Mesodermal cell (in vitro differentiated cells): ENCODE data around the gene SPINT1.
A peak's percentile ranks its signal among the peaks of the same experiment; 100 is the strongest.

ENCODE experiments used
- H3K27ac ChIP-seq: 2 replicates; pipeline ENCODE4 v1.7.0; 2013; ENCODE audit warnings: mild to moderate bottlenecking, low read depth, low read length, moderate library complexity; ENCODE audit not compliant: severe bottlenecking
- H3K36me3 ChIP-seq: 2 replicates; pipeline ENCODE4 v1.7.1; 2013; ENCODE audit warnings: mild to moderate bottlenecking, low read length, moderate library complexity; ENCODE audit not compliant: control insufficient read depth, insufficient read depth
- H3K4me1 ChIP-seq: one replicate; pipeline ENCODE4 v1.7.1; 2013; ENCODE audit warnings: mild to moderate bottlenecking, low read length; ENCODE audit not compliant: insufficient read depth, control insufficient read depth, poor library complexity, severe bottlenecking
- H3K4me3 ChIP-seq: 2 replicates; pipeline ENCODE4 v1.7.0; 2013; ENCODE audit warnings: low read length, control low read depth, mild to moderate bottlenecking; ENCODE audit not compliant: insufficient read depth, poor library complexity, severe bottlenecking; ENCODE audit errors: extremely low read depth
- H3K9me3 ChIP-seq: 2 replicates; pipeline ENCODE4 v1.7.1; 2013; ENCODE audit warnings: mild to moderate bottlenecking, low read length, moderate library complexity; ENCODE audit not compliant: control insufficient read depth
- WGBS, 2 experiments: methylation state at CpG; one replicate each; pipeline ENCODE4 v1.1.5; 2013; ENCODE audit warnings: missing lambda C conversion rate in 2 of 2; ENCODE audit not compliant: insufficient coverage in 2 of 2; 5-methylcytosine and 5-hydroxymethylcytosine counted together

Gene SPINT1

GRCh38 chr15:40829115-40829514, 14.7 kb upstream of the SPINT1 start:
- WGBS, 2 experiments: 91 to 96% methylated on average over 7 of the region's 7 CpGs
- H3K4me3 ChIP-seq: no peak overlapping the region
- H3K9me3 ChIP-seq: no peaks in the 10 kb centered on the region
- H3K4me1 ChIP-seq: no peaks in the 10 kb centered on the region
- no peak overlapping the region for H3K27ac ChIP-seq
- H3K36me3 ChIP-seq: no peaks in the 10 kb centered on the region

- Histone ChIP-seq H3K4me1 (no peaks in the 10 kb centered on the region), H3K9me3 (no peaks in the 10 kb centered on the region)
Observed at GRCh38 chr15:40830884-40831283, 13.0 kb upstream of the SPINT1 start.

GRCh38 chr15:40831861-40832260, 12.0 kb upstream of the SPINT1 start:
- Histone ChIP-seq H3K9me3 (no peaks in the 10 kb centered on the region), H3K36me3 (no peaks in the 10 kb centered on the region), H3K27ac (no peak overlapping the region), H3K4me1 (no peaks in the 10 kb centered on the region), H3K4me3 (no peak overlapping the region)
- 71 to 85% methylated on average over 1 of the region's 1 CpG for WGBS, 2 experiments

More at GRCh38 chr15:40830884-40831283, 13.0 kb upstream of the SPINT1 start:
- WGBS, 2 experiments: 83% methylated on average over 1 of the region's 2 CpGs; no CpG with 5 or more reads in 1 of the 2 experiments
- Histone ChIP-seq H3K27ac (no peak overlapping the region), H3K4me3 (no peak overlapping the region), H3K36me3 (no peaks in the 10 kb centered on the region)

GRCh38 chr15:40832903-40833302, 10.9 kb upstream of the SPINT1 start:
- H3K4me3 ChIP-seq: no peak overlapping the region
- no peaks in the 10 kb centered on the region for H3K9me3 ChIP-seq
- no peaks in the 10 kb centered on the region for H3K4me1 ChIP-seq
- H3K36me3 ChIP-seq: no peaks in the 10 kb centered on the region
- no peak overlapping the region for H3K27ac ChIP-seq

- no peaks in the 10 kb centered on the region for H3K9me3 ChIP-seq
- H3K4me3 ChIP-seq: no peak overlapping the region
- H3K36me3 ChIP-seq: no peaks in the 10 kb centered on the region
- H3K4me1 ChIP-seq: no peaks in the 10 kb centered on the region
- WGBS, 2 experiments: 83% methylated on average over 1 of the region's 1 CpG; no CpG with 5 or more reads in 1 of the 2 experiments
- H3K27ac ChIP-seq: no peak overlapping the region
Observed at GRCh38 chr15:40836020-40836419, 7.8 kb upstream of the SPINT1 start.

GRCh38 chr15:40838756-40839155, 5.1 kb upstream of the SPINT1 start:
- no peaks in the 10 kb centered on the region for H3K36me3 ChIP-seq
- H3K4me1 ChIP-seq: no peaks in the 10 kb centered on the region
- H3K27ac ChIP-seq: no peak overlapping the region
- H3K4me3 ChIP-seq: no peak overlapping the region
- 80 to 100% methylated on average over 1 to 3 of the region's 5 CpGs for WGBS, 2 experiments
- H3K9me3 ChIP-seq: no peaks in the 10 kb centered on the region

GRCh38 chr15:40841741-40842140, 2.1 kb upstream of the SPINT1 start:
- no peak overlapping the region for H3K4me3 ChIP-seq
- H3K36me3 ChIP-seq: no peaks in the 10 kb centered on the region
- H3K9me3 ChIP-seq: no peaks in the 10 kb centered on the region
- no peak overlapping the region for H3K27ac ChIP-seq
- peaks cover 8% of the 10 kb centered on the region for H3K4me1 ChIP-seq
- 80% methylated on average over 2 of the region's 2 CpGs; no CpG with 5 or more reads in 1 of the 2 experiments for WGBS, 2 experiments

GRCh38 chr15:40843261-40843884, 475 bp upstream of the SPINT1 start:
- 12 to 14% methylated on average over 27 to 31 of the region's 34 CpGs for WGBS, 2 experiments
- Histone ChIP-seq H3K36me3 (no peaks in the 10 kb centered on the region), H3K27ac (no peak overlapping the region), H3K4me1 (peaks cover 23% of the 10 kb centered on the region), H3K4me3 (peak overlapping the region; percentile 48), H3K9me3 (no peaks in the 10 kb centered on the region)

- H3K9me3 ChIP-seq: no peaks in the 10 kb centered on the region
- H3K27ac ChIP-seq: no peak overlapping the region
- H3K36me3 ChIP-seq: no peaks in the 10 kb centered on the region
- peak overlapping the region; percentile 48 for H3K4me3 ChIP-seq
- 3 to 17% methylated on average over 17 to 21 of the region's 28 CpGs for WGBS, 2 experiments
- peaks cover 23% of the 10 kb centered on the region for H3K4me1 ChIP-seq
Observed at GRCh38 chr15:40844696-40845030, 815 bp downstream of the SPINT1 start.

- Histone ChIP-seq H3K36me3 (no peaks in the 10 kb centered on the region), H3K4me3 (peak overlapping the region; percentile 48), H3K4me1 (peaks cover 23% of the 10 kb centered on the region), H3K27ac (no peak overlapping the region), H3K9me3 (no peaks in the 10 kb centered on the region)
- 73 to 78% methylated on average over 7 of the region's 12 CpGs for WGBS, 2 experiments
Observed at GRCh38 chr15:40845036-40845435, 1.2 kb downstream of the SPINT1 start.

GRCh38 chr15:40845511-40846284, 1.9 kb downstream of the SPINT1 start:
- Histone ChIP-seq H3K36me3 (no peaks in the 10 kb centered on the region), H3K27ac (no peak overlapping the region), H3K4me1 (peaks cover 23% of the 10 kb centered on the region), H3K9me3 (no peaks in the 10 kb centered on the region), H3K4me3 (no peak overlapping the region)
- WGBS, 2 experiments: 84 to 91% methylated on average over 7 to 8 of the region's 8 CpGs
